Heart left ventricle (tissue), 16 donors: ENCODE results near the gene LRRC15. TPM values are rescaled to one million over a fixed set of nuclear protein-coding genes. Genes with fewer than 3 reads are reported as not detected.

ENCODE experiments used
- ATAC-seq, 4 donors: fragments of 200-7000 bp; cut with Tn5 transposase; one replicate each; pipeline ENCODE4 v1.9.1; 2020 to 2022; ENCODE audit warnings: moderate library complexity in 4 of 4, mild to moderate bottlenecking in 3 of 4, moderate number of reproducible peaks in 1 of 4
- DNase-seq, 5 donors: peaks; one replicate each; pipeline ENCODE4 v3.0.0-alpha.2; 2020
- H3K27ac ChIP-seq, 12 donors: fragments of 200-600 bp; sonication (generic) in 4 of 12; one replicate each; pipeline versions ENCODE4 v1.5.0 to v1.8.0; 2016 to 2022; ENCODE audit warnings: mild to moderate bottlenecking in 2 of 12
- H3K27me3 ChIP-seq, 9 donors: fragments of 200-600 bp; sonication (generic) in 2 of 9; one replicate each; pipeline versions ENCODE4 v1.5.1 to v1.8.0; 2016 to 2022; ENCODE audit warnings: mild to moderate bottlenecking in 3 of 9
- H3K36me3 ChIP-seq, 9 donors: fragments of 200-600 bp; sonication (generic) in 2 of 9; one replicate each; pipeline versions ENCODE4 v1.5.0 to v1.8.0; 2018 to 2022; ENCODE audit warnings: mild to moderate bottlenecking in 2 of 9
- H3K4me1 ChIP-seq, 12 donors: fragments of 200-600 bp; sonication (generic) in 4 of 12; one replicate each; pipeline versions ENCODE4 v1.5.0 to v1.8.0; 2016 to 2022; ENCODE audit warnings: mild to moderate bottlenecking in 3 of 12
- H3K4me3 ChIP-seq, 12 donors: fragments of 200-600 bp; sonication (generic) in 4 of 12; one replicate each; pipeline versions ENCODE4 v1.5.0 to v1.8.0; 2017 to 2022; ENCODE audit warnings: mild to moderate bottlenecking in 9 of 12, moderate library complexity in 4 of 12
- H3K9me3 ChIP-seq, 12 donors: fragments of 200-600 bp; sonication (generic) in 4 of 12; one replicate each; pipeline versions ENCODE4 v1.5.0 to v1.8.0; 2016 to 2022; ENCODE audit warnings: mild to moderate bottlenecking in 1 of 12
- CTCF ChIP-seq, 12 donors: fragments of 200-600 bp; sonication (generic) in 4 of 12; IDR thresholded peaks; one replicate each; pipeline versions ENCODE4 v1.5.0 to v1.8.0; 2018 to 2022; ENCODE audit warnings: antibody characterized with exemption in 12 of 12, mild to moderate bottlenecking in 5 of 12
- POLR2A ChIP-seq, 2 donors: fragments of 450-650 bp; IDR thresholded peaks; one replicate each; pipeline ENCODE4 v1.6.1; 2017; ENCODE audit warnings: antibody characterized with exemption in 2 of 2, mild to moderate bottlenecking in 2 of 2, moderate library complexity in 2 of 2
- WGBS, 4 donors: extraction: QIAGEN DNeasy Blood & Tissue Kit in 2 of 4; methylation state at CpG; one replicate each; pipeline versions ENCODE4 v1.1.5 to v1.1.7; 2013 to 2018; 5-methylcytosine and 5-hydroxymethylcytosine counted together
- intact Hi-C, 10 donors: fragments of 100-400 bp; cut with DNase I; formaldehyde crosslinking; loops; one replicate each; pipeline versions ENCODE4 v1.11.1 to v1.14.2; 2022
- polyA plus RNA-seq, 2 donors: library from polyadenylated mRNA; stranded (reverse); fragments of 200-250 nt; gene quantifications; one replicate each; pipeline ENCODE4 v1.2.3, GENCODE V29; 2013
- total RNA-seq, 9 donors: library from RNA; depleted of rRNA in 2 of 9; stranded (reverse); fragments of >200 nt in 2 of 9; fragmentation: NEBNext Ultra II Directional in 3 of 9; extraction: Animal tissue kit (Norgen Biotek cat#: 25700) in 3 of 9; gene quantifications; one replicate each; pipeline versions ENCODE4 v1.1.0 to v1.2.4, GENCODE V29; 2016 to 2023
- donor health status: ischemic (EF 13 %, LVEDD 7.1; RV severe dilation, severe dysfunction).
- donor health status: healthy with polysubstance abuse.
- donor health status: DM: no; HTN: yes; CAD: no.
- donor health status: DM: no; HTN: no; CAD: no.
- donor health status: ischemic (EF 25% LVEDD 6.9; RV normal size, moderate dysfunction).
- donor health status: ischemic (EF 25% LVEDD 5.7; RV mildly dilated, moderate dysfunction).
- donor health status: healthy.
- donor health status: DM: yes; HTN: yes; CAD: no.
- donor health status: ischemic (EF 35%, LVEDD 5.7; RV mildly dilated, moderate dysfunction).
- donor health status: nonischemic (EF 11% LVEDD 7.7; RV severe dilation, severe dysfunction).
- donor health status: DM: yes; HTN: yes; CAD: no.
- donor health status: PGD.
- donor health status: ischemic (EF 29% LVEDD 5.4; RV normal size, mild dysfunction).
- donor health status: nonischemic (EF 23%, LVEDD 6.1; RV moderate dilation, normal function).

LRRC15 gene
- total and polyA plus RNA-seq, 11 donors: 0.04 to 1.9 (median 0.12) TPM; not detected in 1

DNA sequence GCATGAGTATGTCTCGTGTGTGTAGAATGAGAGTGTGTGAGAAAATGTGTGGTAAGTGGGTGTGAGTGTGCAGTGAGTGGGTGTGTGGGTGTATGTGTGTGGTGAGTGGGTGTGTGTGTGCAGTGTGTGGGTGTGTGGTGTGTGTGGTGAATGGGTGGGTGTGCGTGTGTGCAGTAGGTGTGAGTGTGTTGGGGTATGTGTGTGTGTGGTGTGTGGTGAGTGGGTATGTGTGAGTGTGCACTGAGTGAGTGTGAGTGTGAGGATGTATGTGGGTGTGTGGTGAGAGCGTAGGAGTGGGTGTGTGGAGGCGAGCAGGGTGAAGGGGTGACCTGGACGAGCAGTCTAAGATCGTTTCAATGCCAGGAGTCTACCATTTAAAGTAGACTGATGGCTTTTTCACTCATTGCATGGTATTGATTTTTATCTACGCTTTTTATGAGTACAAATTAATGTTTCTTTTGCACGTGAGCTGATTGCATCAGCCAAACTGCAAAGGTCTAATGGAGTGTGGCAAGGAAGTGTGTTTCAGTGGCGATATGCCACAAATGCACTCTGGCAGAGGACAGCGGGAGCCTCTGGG is 16.8 kb downstream of the LRRC15 start:
- no peak for DNase-seq
- 91 to 93% (median 92%) methylated on average over 10 of the region's 10 CpGs for WGBS, 4 donors
- Histone ChIP-seq H3K4me3 (no peak overlapping the region), H3K9me3 (no peaks in the 10 kb centered on the region), H3K4me1 (no peaks in the 10 kb centered on the region), H3K27ac (no peak overlapping the region), H3K36me3 (no peaks in the 10 kb centered on the region), H3K27me3 (peaks cover 0 to under 1% (median 0%) of the 10 kb centered on the region in 9 donors)
- ATAC-seq: peak in 1 of 4 donors; percentile 10
- intact Hi-C loops: no loop called here
- TF ChIP-seq CTCF (IDR thresholded peaks at IDR 0.05): no peak
- TF ChIP-seq POLR2A (IDR thresholded peaks at IDR 0.05): no peak

DNA sequence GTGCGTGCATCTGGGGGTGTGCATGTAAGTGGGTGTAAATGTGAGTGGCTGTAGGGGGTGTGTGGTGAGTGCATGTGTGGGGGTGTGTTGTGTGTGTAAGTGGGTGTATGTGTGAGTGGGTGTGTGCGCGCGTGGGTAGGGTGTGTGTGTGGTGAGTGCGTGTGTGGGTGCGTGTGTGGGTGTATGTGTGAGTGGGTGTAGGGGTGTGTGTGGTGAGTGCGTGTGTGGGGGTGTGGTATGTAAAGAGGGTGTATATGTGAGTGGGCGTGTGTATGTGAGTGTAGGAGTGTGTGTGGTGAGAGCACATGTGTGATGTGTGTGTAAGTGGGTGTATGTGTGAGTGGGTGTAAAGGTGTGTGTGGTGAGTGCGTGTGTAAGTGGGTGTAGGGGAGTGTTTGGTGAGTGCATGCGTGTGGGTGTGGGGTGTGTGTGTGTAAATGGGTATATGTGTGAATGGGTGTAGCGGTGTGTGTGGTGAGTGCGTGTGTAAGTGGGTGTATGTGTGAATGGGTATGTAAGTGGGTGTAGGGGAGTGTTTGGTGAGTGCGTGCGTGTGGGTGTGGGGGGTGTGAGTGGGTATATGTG is 17.5 kb downstream of the LRRC15 start:
- no peak overlapping the region for H3K27ac ChIP-seq
- H3K4me3 ChIP-seq: no peak overlapping the region
- no peaks in the 10 kb centered on the region for H3K27me3 ChIP-seq
- intact Hi-C loops: no loop called here
- no peak for TF ChIP-seq POLR2A (IDR thresholded peaks at IDR 0.05)
- TF ChIP-seq CTCF (IDR thresholded peaks at IDR 0.05): no peak
- 90 to 93% (median 92%) methylated on average over 14 of the region's 14 CpGs for WGBS, 4 donors
- no peak for DNase-seq
- H3K4me1 ChIP-seq: no peaks in the 10 kb centered on the region
- ATAC-seq: peak in 2 of 4 donors; percentile 12 to 20
- H3K36me3 ChIP-seq: no peaks in the 10 kb centered on the region
- H3K9me3 ChIP-seq: no peaks in the 10 kb centered on the region

DNA sequence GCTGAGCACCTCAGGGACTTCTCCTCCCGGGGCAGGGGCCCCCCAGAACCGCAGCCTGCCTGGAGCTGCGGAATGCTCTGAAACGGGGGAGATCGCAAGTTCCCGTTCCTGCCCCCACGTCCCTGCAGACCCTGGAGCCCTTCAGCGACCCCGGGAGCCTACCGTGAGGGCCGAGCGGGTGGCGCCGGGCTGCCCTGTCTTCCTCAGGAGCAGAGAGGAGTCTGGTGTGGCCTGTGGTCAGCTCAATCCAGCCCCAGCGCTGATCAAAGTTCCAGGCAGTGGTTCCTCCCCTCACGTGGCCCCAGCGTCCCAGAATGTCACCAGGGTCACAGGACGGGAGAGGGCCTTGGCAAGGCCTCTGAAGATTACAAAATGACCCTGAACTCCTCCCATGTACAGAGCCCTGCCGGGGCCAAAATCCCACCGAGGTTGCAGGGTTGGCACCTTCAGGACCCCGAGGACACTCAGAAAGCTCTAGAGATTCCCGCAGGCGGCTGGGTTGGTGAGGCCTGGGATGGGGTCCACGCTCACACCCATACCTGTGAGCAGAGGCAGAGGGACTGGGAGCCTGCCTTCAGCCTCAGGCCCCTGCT is 18.4 kb downstream of the LRRC15 start, which contains the start of gene CPN2:
Gene CPN2, minus strand, starts transcription at position 249 of the 593 bp plus-strand sequence. CDS start 8,626 bp downstream, outside the sequence.
- intact Hi-C loops: no loop called here
- 83 to 91% (median 89%) methylated on average over 16 to 24 of the region's 24 CpGs for WGBS, 4 donors
- no peaks in the 10 kb centered on the region for H3K4me1 ChIP-seq
- H3K9me3 ChIP-seq: no peaks in the 10 kb centered on the region
- H3K27ac ChIP-seq: no peak within 1 kb of the TSS
- peak in 1 of 4 donors; percentile 14 for ATAC-seq
- no peaks in the 10 kb centered on the region for H3K36me3 ChIP-seq
- no peak for DNase-seq
- H3K27me3 ChIP-seq: no peaks in the 10 kb centered on the region
- TF ChIP-seq POLR2A (IDR thresholded peaks at IDR 0.05) (no peak), CTCF (IDR thresholded peaks at IDR 0.05) (no peak)
- H3K4me3 ChIP-seq: no peak within 1 kb of the TSS

DNA sequence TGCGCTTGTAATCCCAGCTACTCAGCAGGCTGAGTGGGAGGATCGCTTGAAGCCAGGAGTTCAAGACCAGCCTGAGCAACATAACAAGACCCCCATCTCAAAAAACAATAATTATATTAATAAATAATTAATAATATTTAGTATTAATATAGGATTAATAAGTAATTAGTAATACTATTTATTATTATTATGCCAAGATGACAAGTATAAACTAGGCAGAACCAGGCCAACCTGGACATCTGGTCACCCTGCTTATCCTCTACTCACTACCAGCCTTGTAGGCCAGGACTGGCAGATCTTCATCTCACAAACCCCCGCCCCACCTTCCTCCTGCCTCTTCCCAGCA is 18.8 kb downstream of the LRRC15 start:
- Histone ChIP-seq H3K4me3 (no peak overlapping the region), H3K27ac (no peak overlapping the region), H3K9me3 (no peaks in the 10 kb centered on the region), H3K27me3 (no peaks in the 10 kb centered on the region), H3K36me3 (no peaks in the 10 kb centered on the region), H3K4me1 (no peaks in the 10 kb centered on the region)
- ATAC-seq (no peak), DNase-seq (no peak)
- 65 to 86% (median 82%) methylated on average over 3 of the region's 3 CpGs for WGBS, 4 donors
- TF ChIP-seq CTCF (IDR thresholded peaks at IDR 0.05) (no peak), POLR2A (IDR thresholded peaks at IDR 0.05) (no peak)
- intact Hi-C loops: no loop called here
